HG02884 (cell line): ENCODE data around the gene FBXW5.
A peak's percentile ranks its signal among the peaks of the same experiment; 100 is the strongest.

Experiments used
- ATAC-seq: cut with Tn5 transposase; IDR thresholded peaks from one replicate; pipeline ENCODE4 v1.9.1; 2021; ENCODE audit warnings: mild to moderate bottlenecking, moderate library complexity; ENCODE audit not compliant: unreplicated experiment

The FBXW5 gene, protein sequence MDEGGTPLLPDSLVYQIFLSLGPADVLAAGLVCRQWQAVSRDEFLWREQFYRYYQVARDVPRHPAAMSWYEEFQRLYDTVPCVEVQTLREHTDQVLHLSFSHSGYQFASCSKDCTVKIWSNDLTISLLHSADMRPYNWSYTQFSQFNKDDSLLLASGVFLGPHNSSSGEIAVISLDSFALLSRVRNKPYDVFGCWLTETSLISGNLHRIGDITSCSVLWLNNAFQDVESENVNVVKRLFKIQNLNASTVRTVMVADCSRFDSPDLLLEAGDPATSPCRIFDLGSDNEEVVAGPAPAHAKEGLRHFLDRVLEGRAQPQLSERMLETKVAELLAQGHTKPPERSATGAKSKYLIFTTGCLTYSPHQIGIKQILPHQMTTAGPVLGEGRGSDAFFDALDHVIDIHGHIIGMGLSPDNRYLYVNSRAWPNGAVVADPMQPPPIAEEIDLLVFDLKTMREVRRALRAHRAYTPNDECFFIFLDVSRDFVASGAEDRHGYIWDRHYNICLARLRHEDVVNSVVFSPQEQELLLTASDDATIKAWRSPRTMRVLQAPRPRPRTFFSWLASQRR

DNA sequence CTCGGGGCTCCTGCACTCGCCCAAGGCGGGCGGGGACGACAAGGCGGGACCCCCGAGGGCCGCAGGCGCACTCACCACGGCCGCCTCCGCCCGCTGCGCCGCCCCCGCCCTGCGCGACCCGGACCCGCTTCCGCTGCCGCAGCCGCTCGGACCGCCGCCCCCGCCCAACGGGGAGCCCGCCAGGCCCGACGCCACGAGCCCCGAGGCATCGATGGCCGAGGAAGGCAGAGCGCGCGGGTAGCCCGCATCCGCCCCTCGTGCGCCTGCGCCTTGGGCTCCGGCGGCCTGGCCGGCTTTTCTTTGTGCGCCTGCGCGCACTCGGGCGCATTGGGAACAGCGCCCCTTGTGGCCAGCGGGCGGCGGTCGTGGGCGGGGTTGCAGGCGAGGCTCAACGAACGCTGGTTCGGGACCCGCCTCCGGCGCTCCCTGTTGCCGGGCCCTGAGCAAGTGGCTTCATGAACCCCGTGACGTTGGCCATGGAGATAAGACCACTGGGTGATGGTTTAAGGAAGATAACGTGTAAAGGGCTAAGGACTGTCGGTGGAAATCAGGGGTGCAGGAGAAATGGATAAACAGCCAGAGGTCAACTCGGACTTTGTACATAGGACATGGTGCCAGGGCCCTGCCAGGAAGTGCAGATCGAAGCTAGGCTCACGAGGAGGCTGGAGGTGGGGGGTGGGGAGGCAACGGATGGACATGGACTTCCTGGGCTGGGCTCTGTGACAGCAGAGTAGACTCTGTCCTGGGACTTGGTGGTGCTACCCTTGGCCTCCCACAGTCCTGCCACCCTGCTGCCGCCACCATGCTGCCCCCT lies at the start of gene FBXW5, which contains the start of gene C8G:
Gene FBXW5, minus strand, starts transcription at position 220 of the 814 bp plus-strand sequence. CDS start 655 bp downstream, outside the sequence.
Gene C8G, plus strand, starts transcription at position 725 of the 814 bp plus-strand sequence. Its CDS starts 78 bp downstream, at position 803.
- ATAC-seq: peak; percentile 74

DNA sequence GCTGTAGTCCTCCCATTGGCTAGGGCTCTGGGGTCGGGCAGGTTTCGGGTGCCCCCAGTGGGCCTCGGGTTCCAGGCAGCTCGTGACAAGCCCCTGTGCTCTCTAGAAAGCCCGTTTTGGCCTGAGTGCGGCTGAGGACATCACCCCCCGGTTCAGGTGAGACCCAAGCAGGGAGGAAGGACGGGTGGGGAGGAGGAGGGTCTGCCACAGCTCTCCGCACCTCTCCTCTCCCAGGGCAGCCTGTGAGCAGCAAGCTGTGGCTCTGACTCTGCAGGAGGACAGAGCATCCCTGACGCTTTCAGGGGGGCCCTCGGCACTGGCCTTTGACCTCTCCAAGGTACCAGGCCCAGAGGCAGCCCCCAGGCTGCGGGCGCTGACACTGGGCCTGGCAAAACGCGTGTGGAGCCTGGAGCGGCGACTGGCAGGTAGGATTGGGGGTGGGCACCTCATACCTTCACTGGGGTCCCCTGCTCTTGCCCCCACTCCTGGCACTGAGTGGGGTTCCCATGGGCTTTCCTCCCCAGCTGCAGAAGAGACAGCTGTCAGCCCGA lies 48.4 kb upstream of the FBXW5 start:
- no peak for ATAC-seq

DNA sequence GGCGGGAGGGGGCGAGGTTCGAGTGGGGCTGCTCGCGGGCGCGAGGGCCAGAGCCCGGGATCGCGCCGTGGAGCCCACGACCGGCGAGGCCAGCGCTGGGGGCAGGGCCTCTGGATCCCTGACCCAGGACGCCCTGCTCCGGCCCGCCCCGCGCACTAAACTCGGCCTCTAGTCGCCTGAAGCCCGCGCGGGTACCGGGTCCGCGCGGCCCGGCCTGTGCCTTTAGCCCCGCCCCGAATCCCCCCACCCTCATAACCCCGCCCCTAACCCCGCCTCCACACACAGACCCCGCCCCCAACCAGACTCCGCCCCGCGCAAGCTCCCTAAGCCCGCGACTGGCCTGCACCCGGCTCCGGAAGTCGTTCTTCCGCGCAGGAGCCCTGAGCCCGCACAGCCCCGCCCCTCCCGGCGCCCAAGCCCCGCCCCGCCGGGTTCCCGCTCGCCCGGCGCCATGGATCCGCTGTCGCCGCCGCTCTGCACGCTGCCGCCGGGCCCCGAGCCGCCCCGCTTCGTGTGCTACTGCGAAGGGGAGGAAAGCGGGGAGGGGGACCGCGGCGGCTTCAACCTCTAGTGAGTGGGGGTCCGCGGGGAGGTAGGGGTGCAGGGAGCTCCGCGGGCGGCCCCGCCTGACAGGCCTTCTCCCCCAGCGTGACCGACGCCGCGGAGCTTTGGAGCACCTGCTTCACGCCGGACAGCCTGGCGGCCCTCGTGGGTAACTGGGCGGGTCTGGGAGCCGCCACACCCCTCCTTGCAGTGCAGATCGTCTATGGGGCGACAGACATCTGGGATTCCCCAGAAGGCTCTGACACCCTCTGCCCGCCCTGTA lies 47.7 kb upstream of the FBXW5 start, which contains the start of gene PAXX:
Gene PAXX, plus strand, starts transcription at position 430 of the 826 bp plus-strand sequence. Its CDS starts 22 bp downstream, at position 452.
- ATAC-seq: peak; percentile 65

DNA sequence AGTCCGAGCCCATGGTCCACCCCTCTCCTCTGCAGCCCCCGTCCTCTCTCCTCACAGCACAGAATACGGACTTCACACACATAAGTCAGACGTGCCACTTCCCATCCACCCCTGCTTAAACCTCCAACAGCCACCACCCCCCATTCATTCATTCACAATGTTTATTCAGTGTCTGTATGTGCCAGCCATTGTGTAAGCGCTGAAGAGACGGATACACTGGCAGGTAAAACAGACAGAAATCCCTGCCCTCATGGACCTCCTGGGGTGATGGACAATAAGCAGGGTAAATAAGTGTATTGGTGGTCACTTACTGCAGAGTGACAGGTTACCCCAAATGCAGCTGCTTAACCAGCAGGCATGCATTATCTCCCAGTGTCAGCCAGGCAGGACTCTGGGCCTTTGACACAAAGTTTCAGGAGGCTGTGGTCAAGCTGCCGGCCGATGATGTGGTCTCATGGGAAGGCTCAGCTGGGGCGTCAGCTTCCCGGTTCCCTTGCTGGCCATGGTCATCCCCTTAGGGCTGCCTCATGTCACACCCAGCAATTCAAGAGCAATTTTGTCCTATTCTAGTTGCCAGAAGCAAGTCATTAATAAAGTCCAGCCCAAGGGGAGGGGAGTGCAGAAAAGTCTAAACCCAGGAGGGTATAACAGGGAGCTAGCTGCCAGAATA lies 45.8 kb upstream of the FBXW5 start:
- no peak for ATAC-seq

DNA sequence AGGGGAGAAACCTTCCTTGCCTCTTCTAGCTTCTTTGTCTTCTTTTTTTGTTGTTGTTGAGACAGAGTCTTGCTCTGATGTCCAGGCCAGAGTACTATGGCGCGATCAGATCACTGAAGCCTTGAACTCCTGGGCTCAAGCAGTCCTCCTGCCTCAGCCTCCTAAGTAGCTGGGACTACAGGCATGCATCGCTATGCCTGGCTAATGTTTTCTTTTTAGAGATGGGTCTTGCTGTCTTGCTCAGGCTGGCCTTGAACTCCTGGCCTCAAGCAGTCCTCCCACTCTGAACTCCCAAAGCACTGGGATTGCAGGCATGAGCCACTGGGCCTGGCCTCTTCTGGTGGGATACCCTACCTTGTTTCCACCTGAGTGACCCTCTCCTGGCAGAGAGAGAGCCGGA lies 44.3 kb upstream of the FBXW5 start:
- ATAC-seq: no peak

DNA sequence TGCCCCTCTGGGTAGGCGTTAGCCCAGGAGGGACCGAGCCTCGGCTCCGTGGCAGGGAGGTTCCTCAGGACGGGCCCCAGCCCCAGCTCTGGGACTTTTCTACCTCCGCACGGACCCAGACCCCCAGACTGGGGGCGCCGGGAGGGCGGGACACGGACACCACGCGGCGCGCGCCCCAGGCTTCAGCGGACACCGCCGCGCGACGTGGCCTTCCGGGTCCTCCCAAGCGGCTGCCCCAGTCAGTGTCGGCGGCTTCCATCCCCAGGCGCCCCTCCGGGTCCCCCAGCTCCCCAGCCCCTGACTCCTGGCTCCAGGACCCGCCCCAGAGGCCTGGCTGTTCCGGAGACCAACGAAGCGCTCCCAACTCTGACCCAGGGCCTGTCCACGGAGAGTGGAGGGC lies 41.3 kb upstream of the FBXW5 start:
- ATAC-seq: no peak

DNA sequence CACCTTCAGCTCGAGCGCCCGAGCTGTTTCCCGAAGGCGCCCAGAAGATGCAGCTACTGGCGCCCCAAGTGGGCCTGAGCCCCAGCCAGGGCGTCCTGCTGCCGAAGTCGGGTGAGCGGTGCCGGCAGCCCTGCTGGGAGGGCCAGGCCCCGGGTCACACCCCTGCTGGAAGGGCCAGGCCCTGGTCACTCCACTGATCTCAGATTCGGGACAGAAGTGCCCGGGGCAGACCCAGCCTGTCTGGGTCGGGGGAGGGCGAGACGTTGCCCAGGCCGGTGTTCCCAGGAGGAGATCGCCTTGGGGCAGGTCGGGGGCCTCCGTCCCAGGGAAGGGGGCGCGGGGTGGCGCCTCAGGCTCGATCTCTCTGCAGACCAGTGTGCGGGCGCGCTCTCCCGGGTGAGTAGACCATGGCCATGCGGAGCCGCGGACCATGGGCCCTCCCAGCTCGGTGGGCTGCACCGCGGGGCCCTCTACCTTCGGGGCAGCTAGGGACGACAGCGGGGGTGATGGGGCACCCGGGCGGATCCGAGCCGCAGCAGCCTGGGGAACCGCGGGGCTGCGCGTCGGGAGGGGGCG lies 40.6 kb upstream of the FBXW5 start:
- ATAC-seq: no peak

DNA sequence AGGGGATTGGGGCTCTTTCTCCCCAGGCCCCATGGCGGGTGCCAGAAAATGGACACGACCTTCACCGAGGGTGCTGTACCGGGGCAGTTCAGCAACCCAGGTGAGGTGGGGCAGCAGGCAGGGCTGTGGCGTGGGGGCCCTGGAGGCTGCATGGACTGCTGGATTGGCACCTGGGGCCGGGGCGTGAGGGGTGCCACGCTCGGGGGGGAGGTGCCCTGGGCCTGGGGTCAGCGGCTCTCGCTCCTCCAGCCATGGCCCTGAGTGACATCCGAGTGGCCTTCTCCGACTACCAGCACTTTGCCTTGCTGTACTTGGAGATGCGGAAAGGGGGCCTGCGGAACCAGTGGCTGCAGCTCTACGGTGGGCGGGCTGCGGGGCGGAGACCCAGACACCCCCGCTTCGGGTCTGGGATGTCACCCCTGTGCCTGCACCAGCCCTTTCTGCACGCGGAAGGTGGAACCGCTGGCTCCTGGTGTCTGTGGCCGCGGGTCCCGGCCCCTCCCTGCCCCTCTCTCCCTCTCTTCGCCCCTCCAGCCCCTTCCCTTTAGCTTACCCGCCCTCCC lies 40.0 kb upstream of the FBXW5 start:
- ATAC-seq: no peak

DNA sequence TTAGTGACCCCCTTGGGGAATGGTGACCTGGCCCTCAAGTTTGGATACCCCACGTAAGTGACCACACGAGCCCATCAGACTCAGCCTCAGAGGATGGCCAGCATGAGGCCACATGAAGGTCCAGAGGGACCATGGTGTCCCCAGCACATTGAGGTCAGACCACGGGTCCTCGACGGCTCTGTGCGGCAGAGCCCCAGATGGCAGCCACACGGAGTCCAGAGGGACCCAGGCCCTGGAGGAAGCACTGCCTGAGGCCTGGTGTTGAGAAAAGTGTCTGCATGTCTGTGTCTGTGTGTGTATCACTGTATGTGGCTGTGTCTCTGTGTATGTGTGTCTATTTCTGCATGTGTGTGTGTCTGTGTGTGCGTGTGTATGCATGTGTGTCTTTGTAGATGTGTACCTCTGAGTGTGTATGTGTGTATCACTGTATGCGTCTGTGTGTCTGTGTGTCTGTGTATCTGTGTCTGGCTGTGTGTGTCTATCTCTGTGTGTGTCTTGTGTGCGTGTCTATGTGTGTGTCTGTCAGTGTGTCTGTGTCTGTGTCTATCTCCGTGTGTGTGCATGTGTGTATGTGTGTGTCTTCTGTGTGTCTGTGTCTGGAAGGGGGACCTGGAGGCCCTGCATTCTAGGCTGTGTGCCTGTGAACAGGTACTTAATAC lies 39.2 kb upstream of the FBXW5 start:
- ATAC-seq: no peak

DNA sequence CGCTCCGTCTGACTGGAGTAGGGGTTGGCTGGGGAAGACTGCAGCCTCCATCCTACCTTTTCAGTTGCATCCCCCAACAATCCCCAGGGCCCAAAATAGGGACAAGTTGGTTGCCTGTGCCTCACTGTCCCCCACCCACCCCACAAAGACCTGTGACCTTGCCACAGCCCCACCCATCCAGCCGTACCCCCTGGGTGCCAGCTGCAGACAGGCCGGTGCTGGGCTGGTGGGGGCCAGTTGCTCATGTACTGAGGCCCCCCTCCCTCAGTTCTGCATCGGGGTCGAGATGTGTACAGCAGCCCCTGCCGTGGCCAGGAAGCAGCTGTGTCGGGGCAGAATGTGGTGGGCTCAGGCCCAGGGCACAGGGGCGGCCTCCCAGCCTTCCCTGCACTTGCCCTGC lies 38.6 kb upstream of the FBXW5 start:
- ATAC-seq: no peak

DNA sequence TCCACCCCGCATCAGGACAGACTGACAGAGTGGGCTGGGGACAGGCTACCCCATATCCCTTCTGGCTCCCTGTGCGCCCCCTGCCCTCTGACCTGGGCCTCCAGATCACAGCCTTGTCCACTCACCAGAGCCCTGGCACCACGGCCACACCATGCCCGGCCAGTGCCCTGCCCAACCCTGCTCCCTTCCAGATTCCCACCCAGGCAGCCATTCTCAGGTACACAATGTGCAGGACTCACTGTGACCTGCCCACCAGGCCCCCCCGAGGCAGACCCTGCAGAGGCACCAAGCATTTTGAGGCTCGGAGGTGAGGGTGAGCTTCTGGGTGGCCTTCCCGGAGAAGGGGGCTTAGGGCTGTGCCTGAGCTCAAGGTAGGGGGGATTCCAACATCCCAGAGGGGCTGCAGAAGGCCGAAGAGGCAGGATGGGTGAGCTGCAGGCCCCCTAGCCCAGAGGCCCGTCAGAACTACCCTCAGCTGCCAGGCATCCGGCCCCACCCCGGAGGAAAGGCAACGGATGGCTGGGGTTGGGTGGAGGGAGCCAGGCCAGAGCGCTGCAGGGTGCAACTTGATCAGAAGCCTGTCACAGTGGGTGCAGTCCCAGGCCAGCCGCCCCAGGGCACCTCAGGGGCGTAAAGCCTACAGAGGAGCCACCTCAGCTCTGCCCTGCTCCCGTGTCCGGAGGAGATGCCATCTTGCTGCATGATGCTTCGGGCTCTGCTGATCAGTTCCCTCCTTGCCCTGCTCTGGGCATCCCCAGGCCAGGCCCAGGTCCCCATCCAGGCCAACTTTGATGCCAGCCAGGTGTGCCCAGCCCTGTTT lies 37.9 kb upstream of the FBXW5 start, which contains the start of gene LCNL1:
Gene LCNL1, plus strand, starts transcription at position 762 of the 820 bp plus-strand sequence. CDS start 594 bp downstream, outside the sequence.
- no peak for ATAC-seq

DNA sequence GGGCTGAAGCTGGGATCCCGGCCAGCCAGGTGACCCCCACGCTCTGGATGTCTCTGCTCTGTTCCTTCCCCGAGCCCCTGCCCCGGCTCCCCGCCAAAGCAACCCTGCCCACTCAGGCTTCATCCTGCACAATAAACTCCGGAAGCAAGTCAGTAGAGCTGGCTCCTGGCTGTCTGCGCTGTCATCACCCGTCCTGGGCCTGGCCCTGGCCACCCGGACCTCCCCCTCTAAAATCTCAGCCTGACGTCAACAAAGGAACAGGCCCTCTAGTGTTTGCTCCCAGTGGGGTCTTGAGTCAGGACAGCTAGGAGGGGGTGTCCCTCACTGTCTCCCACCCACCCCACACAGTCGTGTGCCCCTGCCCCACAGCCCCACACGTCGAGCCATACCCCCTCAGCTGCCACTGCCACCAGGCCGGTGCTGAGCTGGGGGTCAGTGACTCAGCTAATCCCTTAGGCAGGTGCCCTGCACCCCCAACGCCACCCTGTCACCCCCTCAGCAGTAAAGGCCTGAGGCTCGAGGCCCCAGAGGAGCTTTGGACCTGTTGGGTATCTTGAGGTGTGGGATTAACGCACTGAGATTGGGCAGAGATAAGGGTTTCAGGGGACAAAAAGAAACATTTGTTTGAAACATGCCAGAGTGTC lies 37.2 kb upstream of the FBXW5 start:
- no peak for ATAC-seq

DNA sequence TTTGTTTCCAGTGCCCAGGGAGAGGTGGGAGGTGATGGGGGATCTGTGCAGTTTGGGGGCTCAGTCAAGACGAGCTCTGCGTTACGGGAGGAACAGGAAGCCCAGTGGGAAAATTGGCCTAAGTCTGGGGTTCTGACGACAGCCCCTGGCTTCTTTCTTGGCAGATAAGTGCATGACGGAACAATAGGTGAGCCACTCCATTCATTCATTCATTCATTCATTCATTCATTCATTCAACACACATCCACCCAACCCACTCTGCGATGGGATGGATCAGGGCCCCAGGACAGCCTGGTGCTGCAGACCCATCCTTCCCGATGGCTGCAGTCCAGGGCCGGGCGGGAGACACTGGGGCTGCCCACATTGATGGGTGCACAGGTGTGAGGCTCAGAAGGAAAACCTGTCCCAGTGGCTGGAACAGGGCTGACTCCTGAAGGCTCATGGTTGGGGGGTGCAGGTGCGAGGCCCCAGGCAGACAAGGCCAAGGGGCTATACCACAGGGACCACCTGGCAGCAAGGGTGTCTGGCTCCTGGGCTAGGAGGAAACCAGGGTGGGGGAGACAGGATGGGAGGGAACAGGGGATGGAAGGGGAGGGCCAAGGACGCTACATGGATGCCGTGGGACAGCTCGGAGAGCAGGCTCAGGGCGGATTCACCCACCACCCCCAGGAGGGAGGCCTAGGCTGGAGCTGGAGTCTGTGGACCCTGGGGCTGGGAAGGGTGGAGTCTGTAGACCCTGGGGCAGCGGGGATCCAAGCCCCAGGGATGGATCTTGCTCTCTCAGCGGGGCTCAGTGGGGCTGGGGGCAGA lies 36.3 kb upstream of the FBXW5 start:
- ATAC-seq: no peak

DNA sequence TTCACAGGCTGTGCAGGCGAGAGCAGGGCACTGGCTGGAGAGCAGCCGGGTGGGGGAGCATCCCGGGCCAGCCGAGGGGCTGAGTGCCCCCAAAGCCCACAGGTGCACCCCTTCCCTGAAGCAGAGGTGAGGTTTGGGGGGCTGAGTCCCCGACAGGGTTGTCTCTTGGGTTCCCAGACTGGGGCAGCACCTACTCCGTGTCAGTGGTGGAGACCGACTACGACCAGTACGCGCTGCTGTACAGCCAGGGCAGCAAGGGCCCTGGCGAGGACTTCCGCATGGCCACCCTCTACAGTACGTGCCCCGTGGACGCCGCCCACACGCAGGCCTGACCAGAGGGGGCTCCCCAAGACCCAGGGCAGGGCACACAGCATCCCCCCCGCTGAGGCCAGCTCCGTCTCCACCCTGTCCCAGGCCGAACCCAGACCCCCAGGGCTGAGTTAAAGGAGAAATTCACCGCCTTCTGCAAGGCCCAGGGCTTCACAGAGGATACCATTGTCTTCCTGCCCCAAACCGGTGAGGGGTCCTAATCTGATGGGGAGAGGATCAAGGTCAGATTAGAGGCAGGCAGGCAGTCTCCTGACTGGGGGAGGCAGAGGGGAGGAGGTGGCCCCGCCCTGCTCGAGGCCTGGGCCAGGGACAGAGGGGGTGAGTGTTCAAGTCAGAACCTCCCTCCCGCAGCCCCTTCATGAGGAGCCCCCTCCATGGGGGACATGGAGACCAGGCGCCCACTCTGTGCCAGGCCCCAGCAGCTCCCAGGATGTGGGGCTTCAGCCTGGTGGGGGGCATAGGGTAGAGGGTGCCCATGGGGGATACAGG lies 35.4 kb upstream of the FBXW5 start:
- ATAC-seq: no peak

DNA sequence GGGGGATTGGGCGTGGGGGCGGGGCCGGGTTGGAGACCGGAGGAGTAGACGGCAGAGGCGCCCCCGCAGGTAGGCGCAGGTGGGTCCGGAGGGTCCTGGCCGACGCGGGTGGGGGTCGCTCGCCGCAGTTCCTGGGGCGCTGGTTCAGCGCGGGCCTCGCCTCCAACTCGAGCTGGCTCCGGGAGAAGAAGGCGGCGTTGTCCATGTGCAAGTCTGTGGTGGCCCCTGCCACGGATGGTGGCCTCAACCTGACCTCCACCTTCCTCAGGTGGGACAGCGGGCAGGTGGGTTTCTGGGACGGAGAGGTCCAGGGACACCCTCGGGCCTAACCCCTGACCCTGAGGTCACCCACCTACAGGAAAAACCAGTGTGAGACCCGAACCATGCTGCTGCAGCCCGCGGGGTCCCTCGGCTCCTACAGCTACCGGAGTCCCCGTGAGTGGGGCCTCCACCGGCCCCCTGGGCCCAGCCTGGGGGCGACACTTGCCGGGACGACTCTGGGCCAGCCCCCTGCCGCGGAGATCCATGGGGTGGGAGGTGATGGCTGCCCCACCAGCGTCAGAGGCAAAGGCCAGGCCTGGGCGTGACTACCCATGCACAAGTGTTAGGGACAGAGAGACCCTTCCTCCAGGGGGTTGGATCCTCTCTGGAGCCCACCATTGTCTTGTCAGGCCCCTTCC lies 34.5 kb upstream of the FBXW5 start:
- no peak for ATAC-seq
